NCI-H146 (cell line): ENCODE measurements around the gene RBM17.
"Not testable (repeated sequence)": the region's sequence is repeated elsewhere in the genome, so short reads cannot be mapped to it uniquely, and the experiment has no call there.

Experiments
- DNase-seq: peaks from one replicate; lab custom pipeline; 2025; lab: John Stamatoyannopoulos, UW

The RBM17 gene

GRCh38 chr10:6136215-6137201, 47.7 kb downstream of the RBM17 start:
- DNase-seq = no peak

- no peak for DNase-seq
Observed at GRCh38 chr10:6138456-6138855, 49.6 kb downstream of the RBM17 start.

GRCh38 chr10:6139470-6139869, 50.6 kb downstream of the RBM17 start:
- no peak for DNase-seq

- DNase-seq = peak; percentile 55
Observed at GRCh38 chr10:6140141-6140841, 51.5 kb downstream of the RBM17 start.

- DNase-seq = no peak
Observed at GRCh38 chr10:6140965-6141295, 52.1 kb downstream of the RBM17 start.

GRCh38 chr10:6141296-6142151, 52.7 kb downstream of the RBM17 start:
- DNase-seq = peak; percentile 56

- DNase-seq = not testable (repeated sequence)
Observed at GRCh38 chr10:6142186-6142585, 53.4 kb downstream of the RBM17 start.

GRCh38 chr10:6142644-6143043, 53.8 kb downstream of the RBM17 start:
- no peak for DNase-seq

GRCh38 chr10:6143181-6143580, 54.3 kb downstream of the RBM17 start:
- DNase-seq = no peak

- DNase-seq = peak; percentile 83
Observed at GRCh38 chr10:6144406-6145165, 55.8 kb downstream of the RBM17 start.

GRCh38 chr10:6145166-6145987, 56.5 kb downstream of the RBM17 start:
- DNase-seq = peak; percentile 63

- no peak for DNase-seq
Observed at GRCh38 chr10:6146013-6146785, 57.4 kb downstream of the RBM17 start.

- no peak for DNase-seq
Observed at GRCh38 chr10:6146921-6147320, 58.1 kb downstream of the RBM17 start.

- DNase-seq = no peak
Observed at GRCh38 chr10:6148251-6148701, 59.4 kb downstream of the RBM17 start.

GRCh38 chr10:6148908-6149307, 60.1 kb downstream of the RBM17 start:
- DNase-seq = no peak

GRCh38 chr10:6151087-6151977, 62.5 kb downstream of the RBM17 start:
- DNase-seq = peak; percentile 16

- no peak for DNase-seq
Observed at GRCh38 chr10:6153845-6154244, 65.0 kb downstream of the RBM17 start.

GRCh38 chr10:6154566-6154965, 65.7 kb downstream of the RBM17 start:
- DNase-seq = no peak

- DNase-seq = no peak
Observed at GRCh38 chr10:6158276-6158675, 69.4 kb downstream of the RBM17 start.
